Posterior cingulate gyrus (tissue), 11 donors: ENCODE results near the gene DDX46.
A peak's percentile ranks its signal among the peaks of the same experiment; 100 is the strongest.

Experiments
- DNase-seq, 10 donors: peaks; one replicate each; pipeline versions ENCODE4 v3.0.0 to v3.0.0-alpha.2; 2020 to 2021; ENCODE audit warnings: mixed read lengths in 3 of 10
- intact Hi-C: fragments of 100-400 bp; cut with DNase I; formaldehyde crosslinking; loops from one replicate; pipeline ENCODE4 v1.15.1; 2023

Gene DDX46

DNA sequence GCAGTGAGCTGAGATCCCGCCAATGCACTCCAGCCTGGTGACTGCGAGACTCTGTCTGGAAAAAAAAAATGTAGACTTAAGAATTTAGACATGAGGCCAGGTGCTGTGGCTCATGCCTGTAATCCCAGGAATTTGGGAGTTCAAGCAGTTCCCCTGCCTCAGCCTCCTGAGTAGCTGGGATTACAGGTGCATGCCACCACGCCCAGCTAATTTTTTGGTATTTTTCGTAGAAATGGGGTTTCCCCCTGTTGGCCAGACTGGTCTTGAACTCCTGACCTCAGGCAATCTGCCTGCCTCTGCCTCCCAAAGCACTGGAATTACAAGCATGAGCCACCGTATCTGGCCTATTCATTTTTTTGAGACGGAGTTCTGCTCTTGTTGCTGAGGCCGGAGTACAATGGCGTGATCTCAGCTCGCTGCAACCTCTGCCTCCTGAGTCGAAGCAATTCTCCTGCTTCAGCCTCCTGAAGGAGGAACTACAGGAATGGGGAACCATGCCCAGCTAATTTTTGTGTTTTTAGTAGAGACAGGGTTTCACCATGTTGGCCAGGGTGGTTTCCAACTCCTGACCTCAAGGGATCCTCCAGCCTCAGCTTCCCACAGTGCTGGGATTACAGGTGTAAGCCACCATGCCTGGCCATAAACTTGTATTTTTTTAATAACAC is 14.0 kb downstream of the DDX46 start:
- intact Hi-C loops: no loop called here
- no peak for DNase-seq

DNA sequence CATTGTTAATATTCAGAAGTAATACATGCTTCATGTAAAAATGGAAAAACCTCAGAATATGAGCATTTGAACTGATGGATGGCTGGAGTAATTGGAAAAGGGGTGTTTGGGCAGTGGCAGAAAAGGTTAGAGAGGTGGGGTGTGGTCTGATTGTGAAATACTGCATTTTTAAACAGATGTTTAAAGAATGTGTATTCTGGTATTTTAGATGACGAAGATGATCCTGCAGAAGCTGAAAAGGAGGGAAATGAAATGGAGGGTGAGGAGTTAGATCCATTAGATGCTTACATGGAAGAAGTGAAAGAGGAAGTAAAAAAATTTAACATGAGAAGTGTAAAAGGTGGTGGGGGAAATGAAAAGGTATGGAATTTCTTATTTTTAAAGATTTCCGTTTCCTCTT is 18.8 kb downstream of the DDX46 start:
- intact Hi-C loops: no loop called here
- DNase-seq: no peak

DNA sequence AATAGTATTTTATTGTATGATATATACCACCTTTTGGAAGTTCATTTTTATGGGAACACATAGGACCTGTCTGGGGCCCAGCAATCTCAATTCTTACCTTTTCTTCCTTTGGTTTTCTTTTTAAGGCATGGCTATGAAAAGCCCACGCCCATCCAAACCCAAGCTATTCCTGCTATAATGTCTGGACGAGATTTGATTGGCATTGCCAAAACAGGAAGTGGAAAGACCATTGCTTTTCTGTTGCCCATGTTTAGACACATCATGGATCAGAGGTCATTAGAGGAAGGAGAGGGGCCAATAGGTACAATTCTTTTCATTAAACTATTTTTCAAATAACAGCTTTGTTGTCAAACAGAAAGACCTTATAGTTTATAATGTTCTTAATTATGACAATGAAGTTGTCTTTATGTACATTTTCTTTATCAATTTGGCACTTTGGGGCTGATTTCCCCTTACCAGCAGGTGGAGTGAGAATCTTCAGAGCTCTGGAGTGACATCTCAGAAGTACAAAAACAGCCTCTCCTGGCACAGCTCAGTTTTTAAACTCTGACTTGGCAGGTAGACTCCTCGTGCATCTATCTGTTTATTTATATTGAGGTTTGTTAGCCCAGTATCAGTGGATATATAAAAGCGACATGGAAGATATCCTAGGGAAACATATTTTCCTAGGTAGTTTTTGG is 25.8 kb downstream of the DDX46 start:
- intact Hi-C loops: no loop called here
- DNase-seq: no peak

- intact Hi-C loops: no loop called here
Measured at GRCh38 chr5:134784946-134785620, 26.5 kb downstream of the DDX46 start.

GRCh38 chr5:134787692-134788091 is 29.1 kb downstream of the DDX46 start:
- DNase-seq: no peak
- intact Hi-C loops: no loop called here

More at GRCh38 chr5:134784946-134785620, 26.5 kb downstream of the DDX46 start:
- DNase-seq: no peak

DNA sequence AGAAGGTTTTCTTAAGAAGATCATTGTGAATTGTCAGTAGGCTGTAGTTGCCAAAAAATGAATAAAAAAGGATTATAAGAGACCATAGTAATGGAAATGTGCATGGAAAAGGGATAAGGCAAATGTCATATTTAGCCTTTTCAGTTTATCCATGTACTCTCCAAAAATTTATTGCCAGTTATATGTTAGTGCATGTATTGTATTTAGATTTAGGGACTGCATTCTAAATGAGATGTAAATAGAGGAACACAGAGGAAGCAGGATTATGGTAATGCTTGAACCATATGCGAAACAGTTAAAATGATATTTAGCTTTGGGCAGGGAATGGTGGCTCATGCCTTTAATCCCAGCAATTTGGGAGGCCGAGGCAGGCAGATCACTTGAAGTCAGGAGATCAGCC is 33.0 kb downstream of the DDX46 start:
- intact Hi-C loops: no loop called here
- DNase-seq: no peak

DNA sequence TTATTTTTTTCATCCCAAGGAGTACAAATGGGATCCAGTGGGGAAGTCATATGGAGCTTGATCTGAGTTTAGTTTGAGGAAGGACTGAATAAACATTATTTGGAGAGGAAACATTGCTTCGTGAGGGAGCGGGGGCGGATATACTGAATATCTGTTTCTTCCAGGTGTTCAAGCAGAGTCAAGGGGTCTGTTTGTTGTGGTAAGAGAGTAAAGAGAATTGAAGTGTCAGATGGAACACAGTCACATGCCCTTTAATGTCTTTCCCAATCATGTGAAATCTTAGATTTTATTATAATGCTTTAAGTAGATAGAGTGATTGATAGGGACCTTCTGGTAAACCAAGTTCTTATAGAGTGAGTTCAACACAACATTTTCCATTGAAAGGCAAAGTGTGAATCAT is 33.7 kb downstream of the DDX46 start:
- intact Hi-C loops: no loop called here
- DNase-seq: no peak

DNA sequence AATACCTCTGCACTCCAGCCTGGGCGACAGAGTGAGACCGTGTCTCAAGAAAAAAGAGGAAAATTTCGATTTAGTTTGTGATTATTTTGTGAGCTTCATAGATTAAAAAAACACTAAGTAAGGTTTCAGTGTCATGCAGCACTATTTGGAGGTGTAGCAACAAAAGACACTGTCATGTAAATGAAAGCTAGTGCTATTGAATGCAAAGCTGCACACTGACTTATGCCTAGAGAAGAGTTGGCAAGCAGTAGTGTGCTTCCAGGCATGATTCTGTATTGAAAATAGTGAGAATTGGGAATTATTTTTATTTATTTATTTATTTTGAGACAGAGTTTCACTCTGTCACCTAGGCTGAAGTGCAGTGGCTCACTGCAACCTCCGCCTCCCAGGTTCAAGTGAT is 34.5 kb downstream of the DDX46 start:
- no peak for DNase-seq
- intact Hi-C loops: no loop called here

DNA sequence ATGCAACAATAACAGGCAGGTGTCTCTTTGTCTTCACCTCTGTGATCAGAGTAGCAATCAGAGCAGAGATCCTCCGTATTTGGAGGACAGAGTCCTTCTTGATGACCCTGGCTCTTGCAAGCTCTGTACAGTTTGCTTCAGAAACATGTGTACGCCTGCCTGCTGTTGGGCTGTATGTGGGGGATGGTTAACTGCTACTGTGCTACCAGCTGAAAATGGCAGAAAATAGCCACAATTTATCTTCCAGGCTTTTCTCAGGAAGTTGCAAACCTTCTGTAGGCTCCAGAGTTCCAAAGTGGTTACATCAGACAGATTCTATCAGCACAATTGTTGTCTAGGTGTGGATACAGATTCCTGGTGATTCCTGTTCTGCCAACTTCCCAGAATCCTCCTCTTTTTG is 35.5 kb downstream of the DDX46 start:
- intact Hi-C loops: no loop called here
- no peak for DNase-seq

GRCh38 chr5:134794819-134795218 is 36.2 kb downstream of the DDX46 start:
- intact Hi-C loops: no loop called here
- DNase-seq: no peak

- intact Hi-C loops: no loop called here
- DNase-seq: no peak
Measured at GRCh38 chr5:134798468-134798867, 39.9 kb downstream of the DDX46 start.

- no peak for DNase-seq
- intact Hi-C loops: no loop called here
Measured at GRCh38 chr5:134803821-134804220, 45.2 kb downstream of the DDX46 start.

GRCh38 chr5:134813407-134813806 is 54.8 kb downstream of the DDX46 start:
- no peak for DNase-seq
- intact Hi-C loops: no loop called here

- no peak for DNase-seq
- intact Hi-C loops: no loop called here
Measured at GRCh38 chr5:134813827-134814226, 55.2 kb downstream of the DDX46 start.

DNA sequence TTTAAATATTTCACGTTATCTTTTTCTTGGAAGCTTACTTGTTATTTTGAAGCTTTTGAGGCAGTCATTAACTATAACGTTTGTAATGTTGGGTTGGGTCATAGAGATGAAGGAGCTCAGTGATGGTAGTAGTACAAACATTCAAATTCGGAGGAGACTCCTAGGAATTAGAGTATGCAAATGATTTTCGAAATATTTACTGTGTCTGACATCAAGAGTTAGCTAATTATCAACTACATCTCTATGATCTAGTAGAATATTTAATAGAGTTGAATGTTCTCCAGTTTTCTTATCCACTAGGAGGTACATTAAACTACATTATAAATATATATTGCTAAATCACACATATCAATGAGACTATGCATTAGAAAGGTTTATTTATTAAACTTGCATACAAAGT is 58.4 kb downstream of the DDX46 start:
- no peak for DNase-seq
- intact Hi-C loops: no loop called here

DNA sequence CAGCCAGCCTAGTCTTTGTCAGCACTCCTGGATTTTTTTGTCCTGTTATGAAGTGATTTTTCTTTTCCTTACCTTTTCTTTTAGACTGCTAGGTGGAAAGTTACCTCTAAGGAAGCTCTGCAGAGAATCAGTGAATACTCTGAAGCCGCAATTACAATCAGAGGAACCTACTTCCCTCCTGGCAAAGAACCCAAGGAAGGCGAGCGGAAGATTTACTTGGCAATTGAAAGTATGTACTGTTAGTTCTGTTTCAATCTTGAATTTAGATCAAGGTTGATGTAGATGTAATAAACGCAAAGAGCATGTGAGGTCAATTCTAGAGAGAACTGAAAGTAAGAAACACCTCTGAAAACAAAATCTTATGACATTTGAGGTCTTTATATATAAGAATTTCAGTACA is 60.2 kb downstream of the DDX46 start:
- intact Hi-C loops: no loop called here
- DNase-seq: no peak

GRCh38 chr5:134819407-134819963 is 60.9 kb downstream of the DDX46 start:
- intact Hi-C loops: no loop called here

GRCh38 chr5:134821841-134822240 is 63.3 kb downstream of the DDX46 start:
- peak in 1 of 10 donors; percentile 21 for DNase-seq

More at GRCh38 chr5:134819407-134819963, 60.9 kb downstream of the DDX46 start:
- DNase-seq: peak in 1 of 10 donors; percentile 62

GRCh38 chr5:134824681-134825080 is 66.1 kb downstream of the DDX46 start:
- intact Hi-C loops: no loop called here
- DNase-seq: no peak

More at GRCh38 chr5:134821841-134822240, 63.3 kb downstream of the DDX46 start:
- intact Hi-C loops: no loop called here

DNA sequence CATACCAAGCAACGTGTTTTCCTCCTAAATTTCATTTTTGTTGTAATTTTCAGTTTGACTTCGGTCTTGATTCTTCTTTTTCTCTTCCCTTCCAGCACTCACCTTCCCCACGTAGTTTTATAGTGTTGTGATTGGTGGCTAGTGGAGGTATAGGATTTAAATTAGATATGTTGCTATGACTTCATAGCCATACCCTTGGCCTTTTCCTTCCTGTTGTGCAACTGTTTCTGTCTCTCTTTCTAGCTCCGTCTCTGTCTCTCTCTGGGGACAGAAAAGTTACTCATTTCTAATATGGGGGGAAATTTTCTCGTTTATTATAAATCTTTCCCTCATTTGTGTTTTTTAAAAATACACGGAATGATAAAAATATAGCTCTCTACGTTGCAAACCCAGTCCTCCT is 66.6 kb downstream of the DDX46 start:
- intact Hi-C loops: no loop called here
- no peak for DNase-seq

GRCh38 chr5:134833340-134834032 is 74.9 kb downstream of the DDX46 start:
- intact Hi-C loops: no loop called here
- DNase-seq: no peak
